ENCODE results near the gene REEP6. TPM values are rescaled to one million over a fixed set of nuclear protein-coding genes. Genes with fewer than 3 reads are reported as not detected.

Gene REEP6
- polyA plus RNA-seq, 1 of the 3 experiments (the other 2 are of a cell fraction), result 9.1 TPM

GRCh38 chr19:1445185-1445931 lies 45.6 kb upstream of the REEP6 start:
- Histone ChIP-seq H3K4me3 (ENCODE audit: low read depth in 2 of 2, low read length in 1 of 2) (peak overlapping the region; percentile 64 to 68), H3K36me3 (replicated peaks in 1 of 2; ENCODE audit: control insufficient read depth in 1 of 2, insufficient read depth in 2 of 2, low read length in 1 of 2) (peaks cover 23 to 26% of the 10 kb centered on the region in 2 experiments), H3K9ac (no peak overlapping the region), H3K4me2 (peak overlapping the region; percentile 90), H3K79me2 (ENCODE audit: insufficient read depth) (peaks cover 18% of the 10 kb centered on the region), H2AFZ (ENCODE audit: low read depth) (no peak overlapping the region), H3K27me3 (ENCODE audit: insufficient read depth) (no peaks in the 10 kb centered on the region), H3K4me1 (ENCODE audit: control insufficient read depth in 1 of 2, insufficient read depth in 2 of 2, low read depth in 1 of 2, low read length in 1 of 2) (peaks cover 3 to 32% of the 10 kb centered on the region in 2 experiments; a peak in 3 of 4 replicates), H3K9me3 (no peaks in the 10 kb centered on the region), H4K20me1 (ENCODE audit: insufficient read depth) (peaks cover 55% of the 10 kb centered on the region), H3K9me2 (no peaks in the 10 kb centered on the region), H3K27ac (ENCODE audit: low read depth in 2 of 2, low read length in 1 of 2) (peak overlapping the region in 1 of 2 experiments; percentile 60; a peak in 1 of 4 replicates), H3F3A (replicated peaks; ENCODE audit: insufficient read depth) (peaks cover 56% of the 10 kb centered on the region)
- peak; percentile 94 for DNase-seq
- 2% methylated on average over 14 of the region's 70 CpGs for WGBS (ENCODE audit: low lambda C conversion rate)
- peak; percentile 83 for TF ChIP-seq CTCF (IDR thresholded peaks at IDR 0.05)
- TF ChIP-seq NFIC (IDR thresholded peaks at IDR 0.05; ENCODE audit: borderline replicate concordance), result no peak
- no peak for TF ChIP-seq USF2 (IDR thresholded peaks at IDR 0.05; ENCODE audit: borderline replicate concordance, low read depth, low read length)
- TF ChIP-seq SMC3 (IDR thresholded peaks at IDR 0.05; ENCODE audit: low read depth, low read length), result peak; percentile 35; the same call in 1 of the 2 replicates
- peak; percentile 62 for TF ChIP-seq NRF1 (IDR thresholded peaks at IDR 0.05; ENCODE audit: low read depth, low read length)
- TF ChIP-seq POLR2AphosphoS5 (IDR thresholded peaks at IDR 0.05; ENCODE audit: low read depth, low read length), result no peak
- no peak for TF ChIP-seq EZH2phosphoT487 (IDR thresholded peaks at IDR 0.05; ENCODE audit: borderline replicate concordance, low read depth)
- no peak for TF ChIP-seq MEF2A (IDR thresholded peaks at IDR 0.05; ENCODE audit: borderline replicate concordance, low read depth)
- TF ChIP-seq REST (IDR thresholded peaks at IDR 0.05; ENCODE audit: low read depth, low read length), result peak; percentile 58; the same call in 1 of the 2 replicates
- no peak for TF ChIP-seq ZBTB33 (IDR thresholded peaks at IDR 0.05; ENCODE audit: borderline replicate concordance, low read depth)
- peak; percentile 56 for TF ChIP-seq RAD21 (IDR thresholded peaks at IDR 0.05; ENCODE audit: low read length)
- peak; percentile 60; the same call in 1 of the 2 replicates for TF ChIP-seq MXI1 (IDR thresholded peaks at IDR 0.05; ENCODE audit: low read depth, low read length)
- no peak for TF ChIP-seq FOSL2 (IDR thresholded peaks at IDR 0.05; ENCODE audit: borderline replicate concordance, low read depth)
- peak; percentile 21 for TF ChIP-seq CHD2 (IDR thresholded peaks at IDR 0.05; ENCODE audit: low read length, partially characterized antibody)
- TF ChIP-seq ELF1 (IDR thresholded peaks at IDR 0.05), result no peak
- TF ChIP-seq USF1 (IDR thresholded peaks at IDR 0.05; ENCODE audit: borderline replicate concordance, low read depth), result no peak
- no peak for TF ChIP-seq RXRA (IDR thresholded peaks at IDR 0.05; ENCODE audit: borderline replicate concordance, low read depth)
- TF ChIP-seq EP300 (IDR thresholded peaks at IDR 0.05; ENCODE audit: borderline replicate concordance in 1 of 2, low read depth in 1 of 2, low read length in 1 of 2), result 0 out of 4 replicates have a peak, but pooled peaks of 1 of the 2 experiments have one; percentile 7
- CTCF ChIA-PET, result interaction anchor here (0.8 to 2.8 kb wide), 24 partner anchors 8 to 201 kb away, joined by 3 to 21 read pairs (median 4); partner anchors contain the start of gene REEP6
- POLR2A ChIA-PET, result interaction anchor here (0.6 to 1.7 kb wide), 4 partner anchors 8 to 592 kb away, joined by 3 to 10 read pairs (median 4); partner anchors contain the start of gene CIRBP

Measured in SK-N-SH (cell line).